ENCODE results near the gene KRTAP4-9. TPM values are rescaled to one million over a fixed set of nuclear protein-coding genes. Genes with fewer than 3 reads are reported as not detected.

KRTAP4-9 gene
- total and polyA plus RNA-seq, 2 of the 13 experiments (the other 11 are each of a cell fraction or from before 2014, with no cell fraction given) = not detected

GRCh38 chr17:41107941-41108450 is 2.8 kb downstream of the KRTAP4-9 start:
- Histone ChIP-seq H3K9ac (ENCODE audit: insufficient read depth, low read depth, low read length) (no peak overlapping the region), H3K4me2 (ENCODE audit: low read depth, low read length) (no peak overlapping the region), H3K4me1 (ENCODE audit: insufficient read depth, low read length) (no peaks in the 10 kb centered on the region), H3K9me3 (ENCODE audit: low read length) (peaks cover 7% of the 10 kb centered on the region), H4K20me1 (ENCODE audit: insufficient read depth, low read length) (no peaks in the 10 kb centered on the region), H3K79me2 (ENCODE audit: insufficient read depth, low read length) (no peaks in the 10 kb centered on the region), H3K4me3 (replicated peaks in 1 of 3; ENCODE audit: insufficient read depth in 1 of 3, low read depth in 2 of 3, low read length in 3 of 3) (no peak overlapping the region), H3K36me3 (replicated peaks in 1 of 2; ENCODE audit: control insufficient read depth in 1 of 2, insufficient read depth in 2 of 2, low read length in 2 of 2) (no peaks in the 10 kb centered on the region), H3K27me3 (ENCODE audit: control insufficient read depth in 1 of 2, insufficient read depth in 2 of 2, low read length in 2 of 2) (peaks cover 0 to 4% of the 10 kb centered on the region in 2 experiments; a peak in 2 of 5 replicates), H3K27ac (ENCODE audit: extremely low read length, insufficient read depth, low read length) (no peak overlapping the region), H2AFZ (ENCODE audit: low read length) (no peak overlapping the region)
- POLR2A ChIA-PET = no interaction called here
- in situ Hi-C loops (cut with HindIII; ENCODE audit: extremely low pct_ligation_motif_present, low pct_unique_long_range_greater_than_20kb) = no loop called here
- no TSS peak for BruUV-seq (replicated peaks)
- TF ChIP-seq, protein P1, sequence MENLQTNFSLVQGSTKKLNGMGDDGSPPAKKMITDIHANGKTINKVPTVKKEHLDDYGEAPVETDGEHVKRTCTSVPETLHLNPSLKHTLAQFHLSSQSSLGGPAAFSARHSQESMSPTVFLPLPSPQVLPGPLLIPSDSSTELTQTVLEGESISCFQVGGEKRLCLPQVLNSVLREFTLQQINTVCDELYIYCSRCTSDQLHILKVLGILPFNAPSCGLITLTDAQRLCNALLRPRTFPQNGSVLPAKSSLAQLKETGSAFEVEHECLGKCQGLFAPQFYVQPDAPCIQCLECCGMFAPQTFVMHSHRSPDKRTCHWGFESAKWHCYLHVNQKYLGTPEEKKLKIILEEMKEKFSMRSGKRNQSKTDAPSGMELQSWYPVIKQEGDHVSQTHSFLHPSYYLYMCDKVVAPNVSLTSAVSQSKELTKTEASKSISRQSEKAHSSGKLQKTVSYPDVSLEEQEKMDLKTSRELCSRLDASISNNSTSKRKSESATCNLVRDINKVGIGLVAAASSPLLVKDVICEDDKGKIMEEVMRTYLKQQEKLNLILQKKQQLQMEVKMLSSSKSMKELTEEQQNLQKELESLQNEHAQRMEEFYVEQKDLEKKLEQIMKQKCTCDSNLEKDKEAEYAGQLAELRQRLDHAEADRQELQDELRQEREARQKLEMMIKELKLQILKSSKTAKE (CRISPR knock-in tag; IDR thresholded peaks at IDR 0.05; ENCODE audit: borderline replicate concordance) = no peak
- TF ChIP-seq ZNF343 (CRISPR knock-in tag; IDR thresholded peaks at IDR 0.05) (no peak), GATAD1 (CRISPR knock-in tag; IDR thresholded peaks at IDR 0.05) (no peak), ZNF281 (CRISPR knock-in tag; IDR thresholded peaks at IDR 0.05; ENCODE audit: borderline replicate concordance) (no peak), ZNF563 (CRISPR knock-in tag; IDR thresholded peaks at IDR 0.05) (no peak), ZNF333 (CRISPR knock-in tag; IDR thresholded peaks at IDR 0.05; ENCODE audit: borderline replicate concordance) (no peak), ZNF337 (CRISPR knock-in tag; IDR thresholded peaks at IDR 0.05; ENCODE audit: borderline replicate concordance, low read depth) (no peak), PCBP2 (optimal IDR thresholded peaks at IDR 0.05; ENCODE audit: low read depth, low read length, poor library complexity, severe bottlenecking) (no peak), TBX2 (CRISPR knock-in tag; IDR thresholded peaks at IDR 0.05; ENCODE audit: borderline replicate concordance) (no peak), ZNF784 (CRISPR knock-in tag; IDR thresholded peaks at IDR 0.05; ENCODE audit: borderline replicate concordance) (no peak), FOXA3 (CRISPR knock-in tag; IDR thresholded peaks at IDR 0.05) (no peak), GATA4 (IDR thresholded peaks at IDR 0.05; ENCODE audit: borderline replicate concordance, low read depth) (no peak), KLF11 (CRISPR knock-in tag; IDR thresholded peaks at IDR 0.05) (no peak), FOXP1 (IDR thresholded peaks at IDR 0.05) (no peak), FOXP1 (CRISPR knock-in tag; IDR thresholded peaks at IDR 0.05) (no peak), ZNF672 (CRISPR knock-in tag; IDR thresholded peaks at IDR 0.05) (no peak), ZFP36L2 (CRISPR knock-in tag; IDR thresholded peaks at IDR 0.05) (no peak), ZSCAN12 (CRISPR knock-in tag; IDR thresholded peaks at IDR 0.05) (no peak), ZNF552 (CRISPR knock-in tag; IDR thresholded peaks at IDR 0.05; ENCODE audit: borderline replicate concordance) (no peak), NFE2L2 (IDR thresholded peaks at IDR 0.05; ENCODE audit: low read length) (no peak)
- TF ChIP-seq, protein P2, sequence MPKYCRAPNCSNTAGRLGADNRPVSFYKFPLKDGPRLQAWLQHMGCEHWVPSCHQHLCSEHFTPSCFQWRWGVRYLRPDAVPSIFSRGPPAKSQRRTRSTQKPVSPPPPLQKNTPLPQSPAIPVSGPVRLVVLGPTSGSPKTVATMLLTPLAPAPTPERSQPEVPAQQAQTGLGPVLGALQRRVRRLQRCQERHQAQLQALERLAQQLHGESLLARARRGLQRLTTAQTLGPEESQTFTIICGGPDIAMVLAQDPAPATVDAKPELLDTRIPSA (CRISPR knock-in tag; IDR thresholded peaks at IDR 0.05; ENCODE audit: borderline replicate concordance) = no peak
- WGBS (ENCODE audit: low lambda C conversion rate) = 0% methylated on average over 1 of the region's 1 CpG
- ATAC-seq (no peak), DNase-seq (ENCODE audit: low spot score) (no peak), FAIRE-seq (no peak)
- CTCF ChIA-PET (ENCODE audit: low intra/inter-chr PET ratio, low total read pairs) = no interaction called here
- intact Hi-C loops (cut with micrococcal nuclease; ENCODE audit: unreplicated experiment) = loop anchor here (1.0 kb wide), 1 partner anchor 21 kb away; no protein-coding TSS in a partner anchor

All from HepG2 (cell line).